GM21390 (cell line): Measurements from ENCODE around the gene TMEM151A.
A peak's percentile ranks its signal among the peaks of the same experiment; 100 is the strongest.

ENCODE experiments used
- ATAC-seq: cut with Tn5 transposase; IDR thresholded peaks from one replicate; pipeline ENCODE4 v1.9.1; 2021; ENCODE audit not compliant: unreplicated experiment

Gene TMEM151A

GRCh38 chr11:66334605-66335442 lies 43.1 kb downstream of the TMEM151A start:
- no peak for ATAC-seq

- ATAC-seq, result no peak
These were observed 44.0 kb downstream of the TMEM151A start for GRCh38 chr11:66335531-66336233.

- peak; percentile 62 for ATAC-seq
These were observed 44.8 kb downstream of the TMEM151A start, which contains the start of gene RIN1 for GRCh38 chr11:66336234-66337102. TSS of gene RIN1 (minus strand) at chr11:66336434. CDS start at chr11:66336402, 32 bp downstream.

DNA sequence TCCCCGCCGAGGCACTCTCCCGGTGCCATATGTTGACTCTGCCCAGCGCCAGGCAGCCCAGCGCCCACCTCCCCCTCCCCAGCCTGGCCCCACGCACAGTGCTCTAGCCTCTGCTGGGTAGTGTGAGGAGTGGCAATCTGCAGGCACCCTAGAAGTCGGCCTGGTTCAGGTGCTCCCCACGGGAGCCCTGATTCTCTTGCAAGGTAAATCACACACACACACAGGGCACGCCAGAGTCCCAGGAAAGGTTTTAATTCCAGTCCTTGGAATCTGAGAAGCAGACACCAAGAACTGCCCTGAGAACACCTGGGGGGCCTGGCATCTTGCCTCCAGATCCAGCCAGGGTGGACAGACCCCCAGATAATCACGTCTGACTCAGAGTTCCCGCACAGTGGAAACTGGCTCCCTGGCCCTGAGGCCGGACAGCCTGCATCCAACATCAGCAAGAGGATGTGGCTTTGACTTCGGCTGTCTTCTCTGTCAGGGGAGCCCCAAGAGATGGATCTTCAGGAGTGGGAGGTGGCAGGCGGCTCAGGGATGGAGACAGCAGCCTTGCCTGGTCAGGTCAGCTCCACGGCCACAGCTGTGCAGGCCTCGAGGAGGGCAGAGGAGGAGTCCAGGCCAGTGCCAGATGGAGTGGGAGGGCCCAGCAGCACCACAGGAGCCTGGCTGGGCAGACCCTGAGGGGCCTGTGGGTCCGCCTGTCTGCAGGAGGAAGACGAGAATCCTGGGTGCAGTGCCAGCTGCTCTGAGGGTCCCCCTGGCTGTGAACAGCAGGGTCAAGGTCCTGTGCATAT lies 45.6 kb downstream of the TMEM151A start:
- ATAC-seq, result no peak

DNA sequence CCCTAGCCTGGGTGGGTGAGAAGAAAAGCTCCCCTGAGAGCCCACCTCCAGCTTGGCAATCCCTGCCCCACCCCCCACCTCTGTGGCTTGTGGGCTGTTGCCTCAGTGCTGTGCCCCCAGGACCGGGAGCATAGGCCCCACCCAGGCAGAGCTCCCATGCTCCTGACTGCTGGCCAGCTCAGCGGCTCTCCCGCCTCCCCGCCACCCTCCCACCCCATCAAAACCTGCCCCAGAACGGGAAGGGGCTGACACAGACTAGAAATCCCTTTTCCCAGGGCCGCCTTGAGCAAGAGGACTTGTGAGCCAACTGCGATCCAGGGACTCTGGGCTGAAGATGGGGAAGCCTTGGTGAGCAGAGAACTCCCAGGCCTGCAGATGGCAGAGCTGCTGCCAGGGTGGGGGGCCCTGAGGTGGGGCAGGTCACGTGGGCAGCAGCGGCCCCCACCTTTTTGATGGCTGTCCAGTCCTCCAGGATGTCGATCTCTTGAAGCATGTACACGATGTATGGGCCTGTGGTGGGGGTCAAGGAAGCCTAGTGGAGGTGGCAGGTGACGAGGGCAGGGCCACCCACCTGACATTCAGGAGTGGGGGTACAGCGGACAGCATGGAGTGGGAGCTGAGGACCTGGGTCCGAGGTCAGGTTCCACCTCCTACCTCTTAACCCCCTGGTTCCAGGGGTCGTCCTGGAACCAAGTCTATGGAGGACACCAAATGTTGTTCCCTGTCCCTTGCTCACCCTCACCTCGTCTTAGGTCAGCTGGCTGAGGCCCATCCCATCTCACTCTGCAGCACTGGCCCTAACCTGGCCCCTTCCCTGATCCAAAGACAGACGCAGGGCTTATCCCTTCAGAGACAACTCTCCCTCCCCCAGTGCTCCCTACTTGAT lies 46.8 kb downstream of the TMEM151A start:
- no peak for ATAC-seq

DNA sequence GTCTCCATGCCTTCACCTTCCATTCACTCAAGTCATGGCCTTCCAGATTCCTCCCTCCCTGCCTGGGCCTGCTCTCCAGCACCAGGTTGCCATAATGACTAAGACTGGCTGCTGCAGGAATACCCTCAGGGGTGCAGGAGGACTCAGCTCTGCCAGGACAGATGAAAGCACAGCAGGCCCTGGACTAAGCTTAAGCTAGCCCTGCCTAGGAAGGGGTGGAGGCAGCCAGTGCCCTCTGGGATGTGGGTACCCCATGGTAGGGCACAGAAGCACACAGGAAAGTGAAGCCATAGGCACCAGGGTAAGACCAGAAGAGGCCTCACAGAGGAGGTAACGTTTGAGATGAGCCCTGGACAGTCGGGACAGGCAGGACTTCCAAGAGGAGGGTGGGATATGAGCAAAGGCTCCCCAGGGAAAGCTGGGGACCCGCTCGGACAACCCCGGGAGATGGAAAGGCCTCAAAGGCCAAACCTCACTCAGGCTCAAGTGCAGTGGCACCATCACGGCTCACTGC lies 47.5 kb downstream of the TMEM151A start:
- ATAC-seq, result no peak

DNA sequence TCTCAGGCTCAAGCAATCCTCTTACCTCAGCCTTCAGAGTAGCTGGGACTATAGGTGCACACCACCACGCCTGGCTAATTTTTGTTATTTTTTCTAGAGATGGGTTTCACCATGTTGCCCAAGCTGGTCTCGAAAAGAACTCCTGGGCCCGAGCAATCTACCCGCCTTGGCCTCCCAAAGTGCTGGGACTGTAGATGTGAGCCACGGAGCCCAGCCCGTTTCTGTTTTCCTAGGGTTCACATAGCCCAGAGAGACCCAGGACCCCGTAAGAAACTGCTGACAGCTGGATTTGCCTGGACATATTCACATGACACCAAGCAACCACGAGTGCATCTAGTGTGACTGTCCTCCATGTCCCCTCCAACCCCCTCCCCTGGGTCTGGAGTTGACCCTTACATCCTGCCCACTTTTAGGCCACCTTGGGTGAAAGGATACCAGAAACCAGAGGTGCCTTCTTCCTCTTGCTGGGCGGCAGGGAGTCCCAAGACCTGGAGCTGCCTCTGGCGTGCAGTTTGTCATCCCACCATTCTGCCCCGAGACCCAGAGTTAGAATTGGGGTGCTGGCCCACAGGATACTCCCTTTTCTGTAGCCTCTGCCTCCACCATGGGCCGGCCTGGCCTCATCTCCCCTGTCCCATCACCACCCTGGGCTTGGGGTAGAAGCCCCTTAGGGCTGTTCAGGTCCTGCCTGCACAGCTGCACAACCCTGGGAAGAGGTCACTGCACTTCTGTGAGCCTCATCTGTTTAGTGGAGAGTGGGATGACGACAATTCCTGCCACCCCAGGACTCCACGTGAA lies 48.2 kb downstream of the TMEM151A start:
- ATAC-seq, result no peak

GRCh38 chr11:66340596-66341501 lies 49.2 kb downstream of the TMEM151A start:
- ATAC-seq, result no peak

- no peak for ATAC-seq
These were observed 49.9 kb downstream of the TMEM151A start for GRCh38 chr11:66341502-66342126.

DNA sequence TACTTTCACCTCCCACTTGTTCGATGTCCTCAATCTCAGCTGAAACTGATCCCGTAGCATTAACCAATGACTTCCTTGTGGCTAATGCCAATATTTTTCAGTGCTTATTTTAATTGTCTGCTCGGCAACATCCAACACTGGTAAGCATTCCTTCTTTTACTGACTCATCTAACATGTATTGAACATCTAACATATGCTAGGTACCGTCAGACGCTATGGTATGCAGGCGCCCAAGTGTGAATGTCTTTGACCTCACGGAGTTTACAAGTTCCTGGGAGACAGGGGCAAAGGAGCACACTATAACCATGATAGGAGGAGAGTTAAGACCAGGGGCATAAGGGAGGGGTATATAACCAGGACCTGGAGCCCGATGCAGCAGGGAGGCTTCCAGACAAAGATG lies 51.5 kb downstream of the TMEM151A start:
- no peak for ATAC-seq

DNA sequence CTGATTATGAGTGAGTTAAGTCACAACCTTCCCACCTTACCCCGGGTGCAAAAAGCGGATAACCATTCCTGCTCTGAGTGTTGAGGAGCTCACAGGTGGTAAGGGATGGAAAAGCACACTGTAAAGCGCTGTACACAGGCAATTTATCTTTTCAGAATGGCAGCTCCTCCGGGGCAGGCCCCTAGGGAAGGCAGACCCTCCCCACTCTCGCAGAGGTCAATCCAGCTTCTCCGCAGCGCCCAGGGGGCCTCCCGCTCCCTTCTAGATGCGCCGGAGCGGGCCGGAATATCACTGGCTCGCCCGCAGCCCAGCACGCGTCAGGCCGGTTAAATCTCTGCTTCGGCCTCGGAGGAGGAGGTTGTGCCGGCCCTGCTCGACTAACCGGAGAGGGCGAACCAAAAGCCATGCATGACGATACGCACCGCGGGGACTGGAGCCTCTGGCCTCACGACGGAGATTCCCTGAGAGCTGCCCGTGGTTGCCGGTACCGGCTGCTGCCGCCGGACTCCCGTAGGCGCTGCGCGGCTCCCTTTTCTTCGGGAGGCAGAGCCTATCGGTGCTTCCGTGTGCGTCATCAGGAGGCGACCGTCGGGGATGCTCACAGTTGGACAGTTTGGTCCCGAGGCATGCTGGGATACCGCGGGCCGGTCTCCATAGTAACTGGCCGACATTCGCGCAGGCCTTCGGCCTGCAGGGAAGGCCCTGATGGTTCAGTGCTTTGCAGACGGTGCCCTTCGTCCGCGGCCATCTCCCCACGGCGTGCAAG lies 53.0 kb downstream of the TMEM151A start, which contains the start of gene BRMS1:
BRMS1 (minus strand) TSS at position 555 of the 766 bp plus-strand sequence. CDS start 2,870 bp downstream, outside the sequence.
- peak; percentile 64 for ATAC-seq

DNA sequence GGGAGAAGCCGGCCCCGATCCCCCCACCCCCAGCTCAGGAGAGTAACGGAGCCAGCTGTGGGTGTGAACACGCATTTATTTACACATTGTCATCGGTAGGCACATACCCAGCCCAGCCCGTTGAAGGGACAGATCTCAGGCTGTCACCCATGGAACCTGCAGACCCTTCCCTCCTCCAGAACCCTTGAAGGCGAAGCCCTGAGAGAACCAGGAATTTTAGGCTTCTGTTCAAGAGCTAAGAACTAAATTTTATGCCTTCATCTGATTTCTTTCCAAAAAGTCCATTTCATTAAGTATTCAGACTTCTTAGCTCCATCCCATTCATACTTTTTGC lies 53.6 kb downstream of the TMEM151A start:
- peak; percentile 3 for ATAC-seq
